Cardiac septum (tissue), 1 donor: ENCODE results near the gene TRAF3IP1. TPM values are rescaled to one million over a fixed set of nuclear protein-coding genes. Genes with fewer than 3 reads are reported as not detected.
"Not testable (repeated sequence)": the region's sequence is repeated elsewhere in the genome, so short reads cannot be mapped to it uniquely, and the experiment has no call there.

Experiments
- DNase-seq: peaks from one replicate; pipeline ENCODE4 v3.0.0-alpha.2; 2020; ENCODE audit warnings: low spot score
- intact Hi-C: fragments of 100-400 bp; cut with DNase I; formaldehyde crosslinking; loops from one replicate; pipeline ENCODE4 v1.14.0; 2022
- total RNA-seq: library from RNA; stranded (reverse); fragmentation: NEBNext Ultra II Directional; extraction: Animal tissue kit (Norgen Biotek cat#: 25700); gene quantifications from one replicate; pipeline ENCODE4 v1.2.1, GENCODE V29; 2021
- donor health status: DM: no; HTN: no; CAD: no.

Gene TRAF3IP1
- total RNA-seq, 1 donor from 2014 or later: 16.3 TPM

- intact Hi-C loops: loop anchor here (2.0 kb wide), 1 partner anchor 93 kb away; no protein-coding TSS in a partner anchor
- DNase-seq: no peak
Observed at GRCh38 chr2:238370094-238370822, 49.9 kb downstream of the TRAF3IP1 start.

DNA sequence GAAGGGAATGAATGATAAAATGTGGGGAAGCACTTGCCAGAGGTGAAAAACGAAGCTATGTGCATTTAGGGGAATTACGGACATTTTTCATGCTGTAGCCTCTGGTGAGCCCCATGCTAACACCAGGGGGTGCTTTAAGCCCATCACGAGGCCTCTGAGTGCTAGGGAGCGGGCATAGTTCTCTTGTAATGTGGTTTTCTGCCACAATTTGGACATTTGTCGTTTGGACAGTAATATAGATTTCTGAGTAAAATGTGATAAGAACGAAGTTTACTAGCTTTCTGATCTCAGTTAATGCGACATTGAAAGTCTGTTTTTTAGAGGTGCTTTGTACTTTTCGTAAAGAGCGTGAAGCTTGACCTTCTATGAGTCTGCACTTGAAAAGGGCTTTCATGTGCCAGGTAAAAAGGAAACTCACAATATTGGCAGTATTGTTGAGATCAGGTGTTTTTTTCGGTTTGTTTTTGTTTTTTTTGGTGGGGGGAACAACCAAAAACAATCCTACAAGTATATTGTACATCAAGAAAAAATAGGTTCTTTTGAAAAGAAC lies 50.6 kb downstream of the TRAF3IP1 start:
- DNase-seq: no peak
- intact Hi-C loops: loop anchor here (2.0 kb wide), 1 partner anchor 92 kb away; no protein-coding TSS in a partner anchor

- intact Hi-C loops, DNase-seq: not testable (repeated sequence)
Observed at GRCh38 chr2:238372277-238372676, 52.0 kb downstream of the TRAF3IP1 start.

DNA sequence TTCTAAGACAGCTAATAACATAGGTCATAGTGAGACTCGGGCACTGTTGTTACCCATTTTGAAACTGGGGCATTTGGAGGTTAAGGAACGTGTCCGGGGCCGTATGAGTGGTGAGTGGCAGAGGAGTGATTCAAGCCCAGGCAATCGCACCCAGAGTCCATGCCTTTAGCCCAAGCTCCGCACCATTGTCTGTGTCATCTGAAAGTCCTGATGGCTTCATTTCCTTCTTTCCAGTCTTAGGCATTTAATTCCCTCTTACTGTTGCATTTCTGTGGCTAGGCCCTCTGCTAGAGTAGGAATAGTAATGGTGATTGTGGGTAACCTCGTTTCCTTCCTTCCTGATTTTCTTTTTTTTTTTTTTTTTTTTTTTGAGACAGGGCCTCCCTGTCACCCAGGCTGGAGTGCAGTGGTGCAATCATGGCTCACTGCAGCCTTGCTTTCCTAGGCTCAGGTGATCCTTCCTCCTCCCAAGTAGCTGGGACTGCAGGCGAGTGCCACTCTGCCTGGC lies 56.6 kb downstream of the TRAF3IP1 start:
- intact Hi-C loops: no loop called here
- no peak for DNase-seq

- intact Hi-C loops: no loop called here
Observed at GRCh38 chr2:238378230-238379095, 58.1 kb downstream of the TRAF3IP1 start.

GRCh38 chr2:238379096-238379810 lies 58.9 kb downstream of the TRAF3IP1 start:
- intact Hi-C loops: no loop called here
- DNase-seq: no peak

More at GRCh38 chr2:238378230-238379095, 58.1 kb downstream of the TRAF3IP1 start:
- DNase-seq: no peak

DNA sequence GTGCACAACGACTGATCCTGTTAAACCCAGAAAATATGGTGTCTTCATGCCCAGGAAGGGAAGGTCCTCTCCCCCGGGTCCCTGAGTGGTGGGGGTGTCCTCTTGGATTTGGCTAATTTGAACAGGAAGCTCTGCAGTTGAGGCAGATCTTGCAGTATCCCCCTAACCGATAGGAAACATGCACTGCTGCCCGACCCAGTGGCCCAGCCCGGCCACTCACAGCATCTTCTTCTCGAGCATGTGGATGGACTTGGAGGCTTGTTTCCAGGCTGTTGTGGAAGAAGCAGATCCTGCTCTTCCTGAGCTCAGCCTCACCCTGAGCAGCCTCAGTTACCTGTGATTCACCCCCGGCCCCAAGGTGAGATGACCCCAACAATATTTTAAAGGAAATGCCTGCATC lies 60.0 kb downstream of the TRAF3IP1 start:
- no peak for DNase-seq
- intact Hi-C loops: no loop called here

GRCh38 chr2:238380785-238381184 lies 60.5 kb downstream of the TRAF3IP1 start:
- intact Hi-C loops: no loop called here
- DNase-seq: no peak

GRCh38 chr2:238381341-238382115 lies 61.2 kb downstream of the TRAF3IP1 start:
- no peak for DNase-seq
- intact Hi-C loops: no loop called here

DNA sequence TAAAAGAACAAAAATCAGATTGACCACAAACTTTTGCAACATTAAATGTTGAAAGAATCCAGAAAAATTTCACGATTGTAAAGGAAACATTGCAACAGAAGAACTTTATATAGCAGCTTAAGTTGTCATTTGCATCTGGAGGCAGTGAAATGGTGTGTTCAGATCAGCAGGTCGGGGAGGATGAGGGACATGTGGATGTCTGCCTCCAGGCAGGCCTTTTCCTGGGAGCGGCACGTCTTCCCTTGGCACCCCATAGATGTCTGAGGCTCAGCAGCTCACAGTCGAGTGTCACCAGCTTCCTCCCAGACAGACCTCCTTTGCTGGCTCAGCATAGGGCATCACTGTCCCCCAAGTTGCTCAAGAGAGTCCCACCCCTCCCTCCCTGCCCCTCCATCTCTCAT lies 62.1 kb downstream of the TRAF3IP1 start:
- no peak for DNase-seq
- intact Hi-C loops: no loop called here

DNA sequence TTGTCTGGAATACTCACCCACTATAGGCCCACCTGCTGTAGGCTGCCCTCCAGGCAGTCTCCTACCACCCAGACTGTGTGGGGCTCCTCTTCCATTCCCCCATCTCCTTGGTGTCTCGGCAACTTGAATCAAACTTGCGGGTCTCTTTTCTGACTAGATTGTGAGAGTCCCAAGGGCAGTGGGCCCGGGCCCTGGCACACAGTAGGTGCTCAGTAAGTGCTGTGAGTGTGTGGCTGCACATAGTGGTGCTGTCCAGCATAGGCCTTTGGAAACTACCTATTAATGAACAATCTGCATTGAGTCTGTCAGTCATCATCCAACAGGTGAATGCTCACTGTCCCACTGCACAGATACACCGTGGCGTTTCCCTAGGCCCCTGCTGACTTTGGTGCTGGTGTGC lies 62.8 kb downstream of the TRAF3IP1 start:
- intact Hi-C loops: no loop called here
- no peak for DNase-seq

GRCh38 chr2:238383743-238384380 lies 63.5 kb downstream of the TRAF3IP1 start:
- intact Hi-C loops: no loop called here
- no peak for DNase-seq

- intact Hi-C loops: no loop called here
- DNase-seq: no peak
Observed at GRCh38 chr2:238387332-238387731, 67.0 kb downstream of the TRAF3IP1 start.

DNA sequence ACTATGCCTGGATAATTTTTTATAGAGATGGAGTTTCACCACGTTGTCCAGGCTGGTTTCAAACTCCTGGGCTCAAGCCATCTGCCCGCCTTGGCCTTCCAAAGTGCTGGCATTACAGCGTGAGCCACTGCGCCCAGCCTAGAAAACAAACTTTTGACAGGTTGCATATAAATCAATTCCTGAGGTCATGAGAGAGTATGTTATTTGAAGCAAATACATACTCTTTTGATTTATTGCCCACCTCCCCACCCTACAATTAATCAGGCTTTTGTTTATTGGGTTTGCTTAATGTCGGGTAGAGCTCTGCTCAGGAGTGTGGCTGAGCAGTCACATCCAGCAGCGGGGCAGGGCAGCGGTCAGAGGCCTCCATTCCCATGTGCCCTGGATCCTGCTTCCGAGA lies 68.5 kb downstream of the TRAF3IP1 start:
- DNase-seq: no peak
- intact Hi-C loops: no loop called here

- intact Hi-C loops: no loop called here
- no peak for DNase-seq
Observed at GRCh38 chr2:238389988-238390589, 69.8 kb downstream of the TRAF3IP1 start.

- intact Hi-C loops: no loop called here
Observed at GRCh38 chr2:238391042-238391689, 70.8 kb downstream of the TRAF3IP1 start.

GRCh38 chr2:238396663-238397062 lies 76.3 kb downstream of the TRAF3IP1 start:
- intact Hi-C loops: no loop called here
- no peak for DNase-seq

More at GRCh38 chr2:238391042-238391689, 70.8 kb downstream of the TRAF3IP1 start:
- no peak for DNase-seq
